Right lobe of liver (tissue), 6 donors: ENCODE measurements around the gene ZFAND3. TPM values are rescaled to one million over a fixed set of nuclear protein-coding genes. Genes with fewer than 3 reads are reported as not detected.

Source experiments
- ATAC-seq, 4 donors: fragments of 200-7000 bp; cut with Tn5 transposase; one replicate each; pipeline ENCODE4 v1.9.1; 2020; ENCODE audit warnings: mild to moderate bottlenecking in 4 of 4, moderate library complexity in 4 of 4
- DNase-seq, 3 donors: peaks; one replicate each; pipeline ENCODE4 v3.0.0-alpha.2; 2020
- H3K27ac ChIP-seq, 3 donors: fragments of 200-600 bp; one replicate each; pipeline ENCODE4 v1.8.0; 2022
- H3K27me3 ChIP-seq, 2 donors: fragments of 200-600 bp; one replicate each; pipeline ENCODE4 v1.8.0; 2022
- H3K36me3 ChIP-seq, 4 donors: fragments of 200-600 bp; sonication (generic) in 1 of 4; one replicate each; pipeline versions ENCODE4 v1.5.1 to v1.8.0; 2017 to 2022; ENCODE audit warnings: control low read depth in 1 of 4
- H3K4me1 ChIP-seq, 4 donors: fragments of 200-600 bp; sonication (generic) in 1 of 4; one replicate each; pipeline versions ENCODE4 v1.5.1 to v1.8.0; 2017 to 2022; ENCODE audit warnings: control low read depth in 1 of 4
- H3K4me3 ChIP-seq, 3 donors: fragments of 200-600 bp; one replicate each; pipeline ENCODE4 v1.8.0; 2022
- H3K9me3 ChIP-seq, 4 donors: fragments of 200-600 bp; sonication (generic) in 1 of 4; one replicate each; pipeline versions ENCODE4 v1.5.1 to v1.8.0; 2017 to 2022; ENCODE audit warnings: control low read depth in 1 of 4
- CTCF ChIP-seq, 4 donors: fragments of 200-600 bp in 3 of 4; fragments of 450-650 bp in 1 of 4; IDR thresholded peaks; one replicate each; pipeline versions ENCODE4 v1.5.1 to v1.8.0; 2016 to 2022; ENCODE audit warnings: antibody characterized with exemption in 4 of 4, mild to moderate bottlenecking in 2 of 4
- POLR2A ChIP-seq: fragments of 450-650 bp; IDR thresholded peaks from one replicate; pipeline ENCODE4 v1.6.1; 2017; ENCODE audit warnings: antibody characterized with exemption, mild to moderate bottlenecking
- WGBS: methylation state at CpG from one replicate; pipeline ENCODE4 v1.1.6; 2018; ENCODE audit warnings: low coverage, low lambda C conversion rate; ENCODE audit not compliant: insufficient coverage; ENCODE audit errors: missing lambda C conversion rate; 5-methylcytosine and 5-hydroxymethylcytosine counted together
- intact Hi-C, 2 donors: fragments of 100-400 bp; cut with DNase I; formaldehyde crosslinking; loops; one replicate each; pipeline versions ENCODE4 v1.11.2 to v1.14.1; 2022
- total RNA-seq, 6 experiments: library from RNA; depleted of rRNA in 2 of 6; stranded (reverse); fragments of >200 nt in 2 of 6; fragmentation: NEBNext Ultra II Directional in 3 of 6; extraction: Animal tissue kit (Norgen Biotek cat#: 25700) in 3 of 6; gene quantifications; one replicate each; pipeline versions ENCODE4 v1.1.0 to v1.2.4, GENCODE V29; 2016 to 2023
- donor health status: DM: no; HTN: yes; CAD: no.
- donor health status: DM: no; HTN: no; CAD: no.
- donor health status: DM: no; HTN: no; CAD: no.
- donor health status: DM: no; HTN: yes; CAD: no.
- donor health status: DM: no; HTN: yes; CAD: no.

Gene ZFAND3
- total RNA-seq, 6 experiments from 2014 or later, result 43.1 to 66.5 (median 53.2) TPM

- ATAC-seq (peak; percentile 60 to 73 (median 69)), DNase-seq (no peak)
- whole genome bisulfite sequencing, result 21% methylated on average over 6 of the region's 6 CpGs
- Histone ChIP-seq H3K4me1 (peaks cover 0 to 89% (median 29%) of the 10 kb centered on the region in 4 donors), H3K4me3 (peak overlapping the region in 1 of 3 donors; percentile 5), H3K36me3 (no peaks in the 10 kb centered on the region), H3K27ac (peak overlapping the region in 2 of 3 donors; percentile 30 to 72), H3K9me3 (no peaks in the 10 kb centered on the region), H3K27me3 (no peaks in the 10 kb centered on the region)
- intact Hi-C loops, result no loop called here
- TF ChIP-seq CTCF (IDR thresholded peaks at IDR 0.05) (no peak), POLR2A (no peak)
Observed at GRCh38 chr6:37845026-37845911, 25.7 kb downstream of the ZFAND3 start.

GRCh38 chr6:37845930-37846329, 26.4 kb downstream of the ZFAND3 start:
- no peak for DNase-seq
- no peak for TF ChIP-seq POLR2A
- no peak for TF ChIP-seq CTCF (IDR thresholded peaks at IDR 0.05)
- intact Hi-C loops, result no loop called here
- Histone ChIP-seq H3K4me1 (peaks cover 0 to 89% (median 31%) of the 10 kb centered on the region in 4 donors), H3K9me3 (no peaks in the 10 kb centered on the region), H3K27ac (peak overlapping the region in 2 of 3 donors; percentile 30 to 72), H3K4me3 (peak overlapping the region in 1 of 3 donors; percentile 5), H3K36me3 (no peaks in the 10 kb centered on the region), H3K27me3 (no peaks in the 10 kb centered on the region)
- peak in 3 of 4 donors; percentile 3 to 7 (median 4) for ATAC-seq

- DNase-seq, result no peak
- Histone ChIP-seq H3K27me3 (no peaks in the 10 kb centered on the region), H3K4me1 (peaks cover 0 to 84% (median 31%) of the 10 kb centered on the region in 4 donors), H3K9me3 (no peaks in the 10 kb centered on the region), H3K36me3 (no peaks in the 10 kb centered on the region), H3K27ac (peak overlapping the region in 1 of 3 donors; percentile 72), H3K4me3 (no peak overlapping the region)
- ATAC-seq, result no peak
- intact Hi-C loops, result no loop called here
- TF ChIP-seq CTCF (IDR thresholded peaks at IDR 0.05), result no peak
- TF ChIP-seq POLR2A, result no peak
- 88% methylated on average over 2 of the region's 3 CpGs for WGBS
Observed at GRCh38 chr6:37847704-37848103, 28.2 kb downstream of the ZFAND3 start.

DNA sequence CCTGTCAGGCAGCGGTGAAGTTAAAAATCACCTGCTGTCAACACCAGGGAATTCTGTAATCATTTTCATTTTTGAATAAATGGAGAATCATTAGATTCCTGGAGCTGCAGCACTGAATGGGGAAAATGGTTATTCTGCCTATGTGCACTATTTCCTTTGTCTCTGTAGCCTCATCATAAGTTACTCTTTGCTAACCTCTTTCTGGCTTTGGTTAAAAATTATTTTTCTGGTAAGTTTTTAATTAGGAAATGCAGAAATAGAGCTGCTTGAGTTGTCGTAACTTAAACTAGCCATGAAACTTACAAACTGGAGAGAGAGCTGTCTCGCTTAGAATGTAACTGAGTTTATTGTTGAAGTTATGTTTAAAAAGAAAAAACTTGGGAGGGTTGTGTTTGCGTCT, 28.8 kb downstream of the ZFAND3 start:
- WGBS, result 47% methylated on average over 4 of the region's 4 CpGs

More for the DNA sequence above, 28.8 kb downstream of the ZFAND3 start:
- DNase-seq (no peak), ATAC-seq (no peak)
- Histone ChIP-seq H3K4me3 (no peak overlapping the region), H3K36me3 (no peaks in the 10 kb centered on the region), H3K9me3 (no peaks in the 10 kb centered on the region), H3K27ac (peak overlapping the region in 1 of 3 donors; percentile 13), H3K4me1 (peaks cover 0 to 77% (median 28%) of the 10 kb centered on the region in 4 donors), H3K27me3 (no peaks in the 10 kb centered on the region)
- intact Hi-C loops, result no loop called here
- no peak for TF ChIP-seq POLR2A
- no peak for TF ChIP-seq CTCF (IDR thresholded peaks at IDR 0.05)
